Retinal pigment epithelial cell (primary cell): ENCODE measurements around the gene OVOL2.

Source experiments
- DNase-seq: peaks from one replicate; pipeline ENCODE4 v3.0.0-alpha.2; 2010; ENCODE audit warnings: low read depth
- H3K4me3 ChIP-seq: 2 replicates; pipeline ENCODE4 v1.5.1; 2011; ENCODE audit warnings: mild to moderate bottlenecking, low read length, control low read depth, moderate library complexity
- TF ChIP-seq, protein P1 (sequence below): conservative IDR thresholded peaks from 2 replicates; pipeline ENCODE4 v1.5.1; 2011; ENCODE audit warnings: low read depth, low read length, control low read depth, inconsistent platforms

OVOL2 gene

DNA sequence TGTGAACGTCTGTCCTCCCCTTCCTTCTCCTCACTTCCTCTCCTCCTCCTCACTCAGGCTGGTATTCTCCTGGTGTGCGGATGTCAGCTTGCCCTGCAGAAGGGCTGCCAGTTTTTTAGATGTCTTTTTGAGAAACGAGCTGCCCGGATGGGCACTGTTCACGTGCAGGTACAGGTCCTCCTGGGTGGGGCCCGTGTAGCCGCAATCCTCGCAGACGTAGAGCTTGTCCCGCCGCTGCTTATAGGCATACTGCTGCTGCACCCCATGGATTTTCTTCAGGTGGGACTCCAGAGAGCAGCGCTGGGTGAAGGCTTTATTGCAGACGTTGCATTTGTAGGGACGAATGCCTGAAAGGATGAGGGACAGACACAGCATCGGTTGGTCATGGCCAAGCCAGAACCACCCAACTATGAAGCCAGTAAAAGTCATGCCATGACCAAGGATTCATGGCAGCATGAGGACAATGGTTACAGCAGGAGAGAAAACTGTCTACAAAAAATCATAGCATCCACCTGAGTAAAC is 33.0 kb downstream of the OVOL2 start:
- H3K4me3 ChIP-seq: no peak overlapping the region
- no peak for DNase-seq
- TF ChIP-seq, protein P1, sequence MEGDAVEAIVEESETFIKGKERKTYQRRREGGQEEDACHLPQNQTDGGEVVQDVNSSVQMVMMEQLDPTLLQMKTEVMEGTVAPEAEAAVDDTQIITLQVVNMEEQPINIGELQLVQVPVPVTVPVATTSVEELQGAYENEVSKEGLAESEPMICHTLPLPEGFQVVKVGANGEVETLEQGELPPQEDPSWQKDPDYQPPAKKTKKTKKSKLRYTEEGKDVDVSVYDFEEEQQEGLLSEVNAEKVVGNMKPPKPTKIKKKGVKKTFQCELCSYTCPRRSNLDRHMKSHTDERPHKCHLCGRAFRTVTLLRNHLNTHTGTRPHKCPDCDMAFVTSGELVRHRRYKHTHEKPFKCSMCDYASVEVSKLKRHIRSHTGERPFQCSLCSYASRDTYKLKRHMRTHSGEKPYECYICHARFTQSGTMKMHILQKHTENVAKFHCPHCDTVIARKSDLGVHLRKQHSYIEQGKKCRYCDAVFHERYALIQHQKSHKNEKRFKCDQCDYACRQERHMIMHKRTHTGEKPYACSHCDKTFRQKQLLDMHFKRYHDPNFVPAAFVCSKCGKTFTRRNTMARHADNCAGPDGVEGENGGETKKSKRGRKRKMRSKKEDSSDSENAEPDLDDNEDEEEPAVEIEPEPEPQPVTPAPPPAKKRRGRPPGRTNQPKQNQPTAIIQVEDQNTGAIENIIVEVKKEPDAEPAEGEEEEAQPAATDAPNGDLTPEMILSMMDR: no peak

DNA sequence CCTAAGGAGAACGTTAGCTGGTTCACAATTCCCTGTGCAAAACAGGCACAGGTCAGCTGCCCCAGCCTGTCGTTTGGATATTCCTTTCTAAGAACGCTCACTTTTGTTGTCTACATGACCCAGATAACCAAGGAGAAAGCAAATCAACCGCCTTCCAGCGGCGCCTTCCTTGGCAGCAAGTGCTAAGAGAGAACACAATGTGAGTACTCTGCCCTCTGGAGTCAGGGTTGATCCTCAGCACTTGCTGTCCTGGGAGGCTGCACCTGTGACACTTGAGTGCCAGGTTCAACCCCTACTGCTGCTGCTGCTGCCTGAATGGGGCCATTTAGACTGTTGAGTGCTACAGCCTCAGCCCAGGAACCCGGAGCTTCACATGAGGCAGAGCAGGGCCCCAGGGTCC is 36.8 kb downstream of the OVOL2 start:
- TF ChIP-seq, protein P1: no peak
- no peak overlapping the region for H3K4me3 ChIP-seq
- no peak for DNase-seq

DNA sequence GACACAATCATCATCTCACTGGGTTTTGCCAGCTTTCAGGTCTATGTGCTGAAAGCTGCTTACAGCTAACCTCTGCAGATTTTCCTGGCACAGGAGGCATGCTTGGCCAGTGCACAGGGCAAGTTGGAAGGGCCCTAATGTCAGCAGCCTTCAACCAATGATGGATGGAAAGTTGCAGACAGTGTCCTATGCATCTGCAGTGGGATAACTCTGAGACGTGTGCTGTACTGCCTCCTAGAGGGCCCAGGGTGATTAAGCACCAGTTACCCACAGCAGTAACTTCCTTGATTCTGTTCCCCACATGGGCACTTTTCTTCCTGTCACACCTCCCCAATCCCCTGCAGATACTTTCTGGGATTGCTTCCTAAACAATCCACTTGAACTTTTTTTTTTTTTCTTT is 38.6 kb downstream of the OVOL2 start:
- TF ChIP-seq, protein P1: peak; percentile 62
- H3K4me3 ChIP-seq: no peak overlapping the region
- no peak for DNase-seq

DNA sequence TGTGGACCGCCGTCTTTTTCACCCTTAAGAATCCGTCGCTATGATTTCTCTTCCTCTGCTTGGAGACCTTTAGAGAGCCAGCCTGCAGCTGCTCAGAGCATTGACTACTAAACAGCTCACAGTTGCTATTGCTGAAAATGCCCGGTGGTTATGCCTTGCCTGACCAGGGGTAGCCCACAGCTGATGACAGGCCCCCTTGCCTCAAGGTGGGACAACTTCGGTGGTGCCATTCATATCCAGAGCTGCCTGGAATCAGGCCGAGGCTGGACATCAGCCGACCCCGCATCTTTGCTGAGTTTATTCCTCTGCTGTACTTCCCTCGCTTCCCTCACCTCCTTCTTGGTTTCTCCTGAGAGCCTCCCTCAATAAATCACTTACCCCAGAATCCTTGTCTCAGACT is 39.6 kb downstream of the OVOL2 start:
- TF ChIP-seq, protein P1: no peak
- no peak for DNase-seq
- H3K4me3 ChIP-seq: no peak overlapping the region

DNA sequence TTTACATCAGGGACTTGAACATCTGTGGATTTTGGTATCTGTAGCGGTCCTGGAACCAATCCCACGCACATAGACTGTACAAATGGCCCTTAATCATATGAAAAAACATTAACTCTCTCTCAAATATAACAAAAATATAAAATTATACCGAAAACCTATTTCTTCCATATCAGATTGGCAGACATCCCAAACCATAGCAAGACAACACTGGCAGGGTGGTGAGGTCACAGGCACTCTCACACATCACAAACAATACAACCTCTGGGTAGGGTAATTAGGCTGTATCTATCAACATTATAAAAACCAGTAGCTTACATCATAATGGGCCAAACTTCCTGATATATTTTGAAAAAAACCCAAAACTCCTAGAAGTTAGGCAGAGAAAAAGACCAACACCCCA is 40.9 kb downstream of the OVOL2 start:
- no peak for DNase-seq
- no peak overlapping the region for H3K4me3 ChIP-seq
- TF ChIP-seq, protein P1: no peak

DNA sequence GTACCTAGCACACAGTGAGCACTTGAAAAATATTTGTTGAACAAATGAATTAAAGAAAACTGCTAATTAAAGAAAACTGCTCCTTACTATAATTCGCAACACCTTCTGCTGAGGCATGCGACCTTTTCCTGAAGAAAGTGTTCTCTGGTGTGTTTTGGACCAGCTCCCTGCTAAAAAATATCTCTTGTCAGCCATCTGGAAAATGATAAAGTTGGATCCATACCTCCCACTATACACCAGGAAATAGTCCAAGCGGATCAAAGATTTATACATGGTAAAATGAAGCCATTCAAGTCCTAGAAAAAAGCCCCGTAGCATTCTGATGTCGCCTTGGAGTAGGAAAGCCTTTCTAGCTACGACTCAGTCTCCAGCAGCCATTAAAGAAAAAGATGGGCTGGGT is 43.3 kb downstream of the OVOL2 start:
- no peak for DNase-seq
- TF ChIP-seq, protein P1: no peak
- H3K4me3 ChIP-seq: no peak overlapping the region

DNA sequence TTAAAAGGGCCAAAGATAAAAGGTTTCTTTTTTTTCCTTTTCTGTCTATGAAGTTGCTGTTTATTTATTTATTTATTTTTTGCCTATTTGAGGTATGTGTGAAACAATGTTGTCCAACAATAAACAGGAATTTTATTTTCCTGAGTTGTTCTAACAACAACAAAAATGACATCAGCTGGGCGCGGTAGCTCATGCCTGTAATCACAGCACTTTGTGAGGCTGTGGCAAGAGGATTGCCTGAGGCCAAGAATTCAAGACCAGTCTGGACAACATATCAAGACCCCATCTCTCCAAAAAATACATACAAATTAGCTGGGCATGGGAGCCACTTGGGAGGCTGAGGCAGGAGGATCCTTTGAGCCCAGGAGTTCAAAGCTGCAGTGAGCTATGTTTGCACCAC is 44.8 kb downstream of the OVOL2 start:
- TF ChIP-seq, protein P1: no peak
- H3K4me3 ChIP-seq: no peak overlapping the region
- DNase-seq: no peak
